ENCODE results near the gene BMPR1A. TPM values are rescaled to one million over a fixed set of nuclear protein-coding genes. Genes with fewer than 3 reads are reported as not detected.
A peak's percentile ranks its signal among the peaks of the same experiment; 100 is the strongest.
"Not testable (repeated sequence)": the region's sequence is repeated elsewhere in the genome, so short reads cannot be mapped to it uniquely, and the experiment has no call there.

Gene BMPR1A
- total RNA-seq, 6 experiments from 2014 or later, result 9.9 to 20.4 (median 12.4) TPM

- WGBS (ENCODE audit: insufficient coverage, low coverage, low lambda C conversion rate, missing lambda C conversion rate), result 87% methylated on average over 7 of the region's 7 CpGs
- intact Hi-C loops (cut with DNase I), result no loop called here
- Histone ChIP-seq H3K27me3 (no peaks in the 10 kb centered on the region), H3K27ac (no peak overlapping the region), H3K4me1 (no peaks in the 10 kb centered on the region), H3K9me3 (no peaks in the 10 kb centered on the region), H3K4me3 (no peak overlapping the region), H3K36me3 (no peaks in the 10 kb centered on the region)
- TF ChIP-seq POLR2A (IDR thresholded peaks at IDR 0.05) (no peak), CTCF (IDR thresholded peaks at IDR 0.05) (no peak)
- DNase-seq, result no peak
- peak in 1 of 4 donors; percentile 45 for ATAC-seq
These were observed 106.5 kb downstream of the BMPR1A start for GRCh38 chr10:86862786-86863483.

GRCh38 chr10:86863484-86863842, 107.0 kb downstream of the BMPR1A start:
- Histone ChIP-seq H3K9me3 (no peaks in the 10 kb centered on the region), H3K36me3 (no peaks in the 10 kb centered on the region), H3K27ac (no peak overlapping the region), H3K4me3 (no peak overlapping the region), H3K27me3 (no peaks in the 10 kb centered on the region), H3K4me1 (no peaks in the 10 kb centered on the region)
- ATAC-seq (no peak), DNase-seq (no peak)
- intact Hi-C loops (cut with DNase I), result no loop called here
- WGBS (ENCODE audit: insufficient coverage, low coverage, low lambda C conversion rate, missing lambda C conversion rate), result 75% methylated on average over 3 of the region's 3 CpGs
- TF ChIP-seq CTCF (IDR thresholded peaks at IDR 0.05) (no peak), POLR2A (IDR thresholded peaks at IDR 0.05) (no peak)

- 87% methylated on average over 11 of the region's 11 CpGs for WGBS (ENCODE audit: insufficient coverage, low coverage, low lambda C conversion rate, missing lambda C conversion rate)
- DNase-seq; H3K27ac ChIP-seq; H3K4me1 ChIP-seq; H3K9me3 ChIP-seq; H3K27me3 ChIP-seq; ATAC-seq; H3K36me3 ChIP-seq; intact Hi-C loops (cut with DNase I); H3K4me3 ChIP-seq: not testable (repeated sequence)
These were observed 108.8 kb downstream of the BMPR1A start for GRCh38 chr10:86865011-86865811.

GRCh38 chr10:86867149-86867548, 110.7 kb downstream of the BMPR1A start:
- Histone ChIP-seq H3K4me3 (no peak overlapping the region), H3K9me3 (no peaks in the 10 kb centered on the region), H3K36me3 (no peaks in the 10 kb centered on the region), H3K27ac (no peak overlapping the region), H3K4me1 (no peaks in the 10 kb centered on the region), H3K27me3 (no peaks in the 10 kb centered on the region)
- WGBS (ENCODE audit: insufficient coverage, low coverage, low lambda C conversion rate, missing lambda C conversion rate), result 98% methylated on average over 5 of the region's 5 CpGs
- no peak for DNase-seq
- ATAC-seq, result no peak
- TF ChIP-seq POLR2A (IDR thresholded peaks at IDR 0.05), result no peak
- no peak for TF ChIP-seq CTCF (IDR thresholded peaks at IDR 0.05)
- intact Hi-C loops (cut with DNase I), result no loop called here

GRCh38 chr10:86868353-86868752, 111.9 kb downstream of the BMPR1A start:
- H3K9me3 ChIP-seq, result no peaks in the 10 kb centered on the region
- DNase-seq (peak in 1 of 3 donors; percentile 33), ATAC-seq (peak; percentile 34 to 71 (median 48))
- no peaks in the 10 kb centered on the region for H3K4me1 ChIP-seq
- no peak for TF ChIP-seq POLR2A (IDR thresholded peaks at IDR 0.05)
- TF ChIP-seq CTCF (IDR thresholded peaks at IDR 0.05), result no peak
- H3K36me3 ChIP-seq, result no peaks in the 10 kb centered on the region
- WGBS (ENCODE audit: insufficient coverage, low coverage, low lambda C conversion rate, missing lambda C conversion rate), result 46% methylated on average over 2 of the region's 6 CpGs
- H3K4me3 ChIP-seq, result no peak overlapping the region
- no peak overlapping the region for H3K27ac ChIP-seq
- H3K27me3 ChIP-seq, result no peaks in the 10 kb centered on the region
- intact Hi-C loops (cut with DNase I), result no loop called here

Data from right lobe of liver (tissue), 6 donors.